Thoracic aorta (tissue), 2 donors: ENCODE measurements around the gene SLC25A29. TPM values are rescaled to one million over a fixed set of nuclear protein-coding genes. Genes with fewer than 3 reads are reported as not detected.
"Not testable (repeated sequence)": the region's sequence is repeated elsewhere in the genome, so short reads cannot be mapped to it uniquely, and the experiment has no call there.

Source experiments
- ATAC-seq: fragments of 150-250 bp; one replicate; pipeline ENCODE4 v1.8.0; 2017; ENCODE audit warnings: low read depth; ENCODE audit not compliant: insufficient number of reproducible peaks, low FRiP score
- DNase-seq: peaks from one replicate; pipeline ENCODE4 v3.0.0-alpha.2; 2020; ENCODE audit warnings: low spot score
- H3K27ac ChIP-seq, 2 donors: fragments of 200-600 bp; sonication (generic); 1 replicate in 1 of 2; 2 replicates in 1 of 2; pipeline ENCODE4 v1.5.1; 2016; ENCODE audit warnings: mild to moderate bottlenecking in 2 of 2, moderate library complexity in 2 of 2
- H3K27me3 ChIP-seq: fragments of 200-600 bp; sonication (generic); replicated peaks from 2 replicates; pipeline ENCODE4 v1.6.0; 2016; ENCODE audit warnings: mild to moderate bottlenecking; ENCODE audit not compliant: insufficient read depth
- H3K36me3 ChIP-seq: fragments of 200-600 bp; sonication (generic); one replicate; pipeline ENCODE4 v1.5.1; 2016
- H3K4me1 ChIP-seq, 2 donors: fragments of 200-600 bp; sonication (generic); 1 replicate in 1 of 2; 2 replicates in 1 of 2; pipeline versions ENCODE4 v1.5.1 to v1.6.0; 2016; ENCODE audit warnings: low read depth in 2 of 2, mild to moderate bottlenecking in 1 of 2; ENCODE audit not compliant: control insufficient read depth in 1 of 2
- H3K4me3 ChIP-seq: fragments of 200-600 bp; sonication (generic); 2 replicates; pipeline ENCODE4 v1.5.1; 2016; ENCODE audit warnings: mild to moderate bottlenecking
- H3K9me3 ChIP-seq: fragments of 200-600 bp; sonication (generic); 2 replicates; pipeline ENCODE4 v1.5.1; 2016
- CTCF ChIP-seq: fragments of 200-600 bp; sonication (generic); IDR thresholded peaks from one replicate; pipeline ENCODE4 v1.5.1; 2019; ENCODE audit warnings: antibody characterized with exemption
- total RNA-seq, 2 donors: library from RNA; depleted of rRNA; stranded (reverse); fragments of >200 nt; gene quantifications; one replicate each; pipeline versions ENCODE4 v1.1.0 to v1.2.3, GENCODE V29; 2016

Gene SLC25A29
- total RNA-seq, 2 donors from 2014 or later, result 54.2 to 80.6 TPM

GRCh38 chr14:100313464-100314230 is 7.4 kb upstream of the SLC25A29 start:
- no peaks in the 10 kb centered on the region for H3K27me3 ChIP-seq
- no peak overlapping the region for H3K27ac ChIP-seq
- H3K4me3 ChIP-seq, result no peak overlapping the region
- H3K4me1 ChIP-seq, result peaks cover 2 to 6% of the 10 kb centered on the region in 2 donors
- no peaks in the 10 kb centered on the region for H3K36me3 ChIP-seq
- no peak for DNase-seq
- ATAC-seq, result no peak
- TF ChIP-seq CTCF, result no peak
- H3K9me3 ChIP-seq, result no peaks in the 10 kb centered on the region

- H3K9me3 ChIP-seq, result no peaks in the 10 kb centered on the region
- H3K27ac ChIP-seq, result no peak overlapping the region
- no peaks in the 10 kb centered on the region for H3K27me3 ChIP-seq
- no peak for DNase-seq
- H3K4me3 ChIP-seq, result no peak overlapping the region
- no peak for TF ChIP-seq CTCF
- no peak for ATAC-seq
- peaks cover 0 to 5% of the 10 kb centered on the region in 2 donors for H3K4me1 ChIP-seq
- H3K36me3 ChIP-seq, result no peaks in the 10 kb centered on the region
Measured at GRCh38 chr14:100312877-100313400, 6.7 kb upstream of the SLC25A29 start.

- DNase-seq, H3K27ac ChIP-seq, H3K9me3 ChIP-seq, H3K4me1 ChIP-seq, H3K4me3 ChIP-seq, H3K27me3 ChIP-seq, H3K36me3 ChIP-seq, ATAC-seq: not testable (repeated sequence)
Measured at GRCh38 chr14:100312110-100312876, 6.0 kb upstream of the SLC25A29 start.

GRCh38 chr14:100309028-100309737 is 2.9 kb upstream of the SLC25A29 start:
- Histone ChIP-seq H3K4me3 (no peak overlapping the region), H3K27ac (no peak overlapping the region), H3K9me3 (no peaks in the 10 kb centered on the region), H3K27me3 (no peaks in the 10 kb centered on the region), H3K36me3 (no peaks in the 10 kb centered on the region), H3K4me1 (peaks cover 0 to 18% of the 10 kb centered on the region in 2 donors)
- ATAC-seq, result no peak
- no peak for DNase-seq
- no peak for TF ChIP-seq CTCF

- not testable (repeated sequence) for H3K4me3 ChIP-seq, H3K27me3 ChIP-seq, ATAC-seq, H3K9me3 ChIP-seq, H3K36me3 ChIP-seq, H3K27ac ChIP-seq, DNase-seq
- peaks cover 0 to 23% of the 10 kb centered on the region in 2 donors for H3K4me1 ChIP-seq
Measured at GRCh38 chr14:100308427-100308792, 2.2 kb upstream of the SLC25A29 start.
